Activated naive CD4-positive, alpha-beta T cell treated with anti-CD3 and anti-CD28 coated beads, Interleukin-2, amount 10 ng/mL, durations not matched to agents 7 days and 5 days (primary cell): ENCODE data around the gene MYO1D.

Source experiments
- CTCF ChIA-PET: fragments of 350-600 bp; sonication (Branson Sonifier 250); formaldehyde crosslinking; loops from one replicate; lab custom pipeline; 2021; ENCODE audit warnings: antibody characterized with exemption; lab: Charles Lee
- DNase-seq: peaks from one replicate; pipeline ENCODE4 v3.0.0-alpha.2; 2020
- H3K27ac Mint-ChIP-seq: one replicate; pipeline ENCODE4 v1.8.0; 2021; ENCODE audit warnings: mild to moderate bottlenecking, moderate library complexity, mixed read lengths
- H3K27me3 Mint-ChIP-seq: one replicate; pipeline ENCODE4 v1.8.0; 2021; ENCODE audit warnings: mild to moderate bottlenecking, mixed read lengths
- H3K36me3 Mint-ChIP-seq: one replicate; pipeline ENCODE4 v1.8.0; 2021; ENCODE audit warnings: mixed read lengths
- H3K4me1 Mint-ChIP-seq: one replicate; pipeline ENCODE4 v1.8.0; 2021; ENCODE audit warnings: mixed read lengths
- H3K4me3 Mint-ChIP-seq: one replicate; pipeline ENCODE4 v1.8.0; 2021; ENCODE audit warnings: mild to moderate bottlenecking, moderate library complexity, mixed read lengths
- H3K9me3 Mint-ChIP-seq: one replicate; pipeline ENCODE4 v1.8.0; 2021; ENCODE audit warnings: mixed read lengths

Gene MYO1D

GRCh38 chr17:32591405-32591804 is 285.5 kb downstream of the MYO1D start:
- H3K27me3 Mint-ChIP-seq: peaks cover 31% of the 10 kb centered on the region
- CTCF ChIA-PET: interaction anchor here (1.2 kb wide), 1 partner anchor 130 kb away, joined by 3 read pairs; no protein-coding TSS in a partner anchor
- H3K4me1 Mint-ChIP-seq: peaks cover 2% of the 10 kb centered on the region
- DNase-seq: no peak
- H3K4me3 Mint-ChIP-seq: no peak overlapping the region
- H3K36me3 Mint-ChIP-seq: no peaks in the 10 kb centered on the region
- H3K27ac Mint-ChIP-seq: no peak overlapping the region
- no peaks in the 10 kb centered on the region for H3K9me3 Mint-ChIP-seq

DNA sequence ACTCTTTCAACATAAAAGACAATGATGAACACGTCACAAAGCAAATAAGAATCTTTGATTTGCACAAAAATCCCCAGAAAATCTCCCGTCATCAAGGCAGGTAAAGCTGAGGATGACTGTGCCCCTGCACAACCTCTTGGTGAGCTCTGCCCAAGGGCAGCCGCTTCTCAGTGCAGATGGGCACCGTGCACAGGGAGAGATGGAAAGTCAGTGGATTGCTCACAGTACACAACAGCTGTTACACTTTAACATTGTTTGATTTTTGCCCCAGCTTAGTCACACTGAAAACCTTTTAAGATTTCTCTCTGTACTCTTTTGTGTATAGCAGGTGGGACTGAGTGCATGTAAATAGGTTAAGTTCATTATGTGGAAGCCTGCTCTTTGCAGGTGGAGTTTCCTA is 285.9 kb downstream of the MYO1D start:
- peaks cover 31% of the 10 kb centered on the region for H3K27me3 Mint-ChIP-seq
- H3K9me3 Mint-ChIP-seq: no peaks in the 10 kb centered on the region
- CTCF ChIA-PET: interaction anchor here (1.2 kb wide), 1 partner anchor 129 kb away, joined by 3 read pairs; no protein-coding TSS in a partner anchor
- no peak for DNase-seq
- H3K4me3 Mint-ChIP-seq: no peak overlapping the region
- H3K36me3 Mint-ChIP-seq: no peaks in the 10 kb centered on the region
- H3K4me1 Mint-ChIP-seq: no peaks in the 10 kb centered on the region
- H3K27ac Mint-ChIP-seq: no peak overlapping the region

DNA sequence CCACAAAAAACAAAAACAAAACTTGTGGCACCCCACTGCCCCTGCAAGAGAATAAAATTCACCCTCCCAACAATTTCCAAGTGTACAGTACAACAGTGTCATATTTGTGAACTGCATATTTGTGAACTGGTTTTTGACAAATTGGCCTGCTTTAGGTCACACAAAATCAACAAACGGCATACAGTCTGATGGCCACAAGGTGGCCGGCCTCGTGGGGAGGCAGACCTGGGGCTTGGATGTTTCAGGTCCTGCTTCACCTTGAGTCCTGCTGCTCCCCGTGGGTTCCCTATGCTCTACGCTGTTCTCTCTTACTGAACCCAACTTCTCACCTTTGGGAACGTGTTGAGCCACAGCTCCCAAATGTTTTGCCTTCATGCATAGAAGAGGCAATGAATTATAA is 287.9 kb downstream of the MYO1D start:
- H3K4me1 Mint-ChIP-seq: no peaks in the 10 kb centered on the region
- no peaks in the 10 kb centered on the region for H3K36me3 Mint-ChIP-seq
- CTCF ChIA-PET: no interaction called here
- DNase-seq: no peak
- H3K27me3 Mint-ChIP-seq: peaks cover 31% of the 10 kb centered on the region
- H3K4me3 Mint-ChIP-seq: no peak overlapping the region
- H3K9me3 Mint-ChIP-seq: peaks cover 2% of the 10 kb centered on the region
- H3K27ac Mint-ChIP-seq: no peak overlapping the region

GRCh38 chr17:32588135-32588534 is 288.8 kb downstream of the MYO1D start:
- no peak overlapping the region for H3K4me3 Mint-ChIP-seq
- CTCF ChIA-PET: no interaction called here

DNA sequence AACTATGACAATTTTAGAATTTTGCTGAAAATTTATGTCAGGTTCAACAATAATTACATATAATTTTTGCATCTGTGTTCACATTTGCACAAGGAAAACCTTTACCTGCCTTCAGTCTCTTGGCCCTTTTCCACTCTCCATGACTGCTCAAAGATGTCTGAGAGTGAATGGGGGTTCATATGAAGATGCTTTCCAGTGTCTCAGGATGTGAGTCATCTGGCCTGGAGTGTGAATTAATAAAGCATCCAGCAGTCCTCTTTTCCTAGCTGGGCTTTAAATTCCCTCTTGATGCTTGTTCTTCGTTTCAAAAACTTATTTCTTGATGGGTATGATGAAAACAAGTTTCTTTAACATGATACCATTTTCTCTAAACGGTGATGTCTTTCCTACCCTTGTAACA is 290.3 kb downstream of the MYO1D start:
- H3K4me1 Mint-ChIP-seq: no peaks in the 10 kb centered on the region
- CTCF ChIA-PET: no interaction called here
- H3K27me3 Mint-ChIP-seq: peaks cover 25% of the 10 kb centered on the region
- H3K4me3 Mint-ChIP-seq: no peak overlapping the region
- H3K9me3 Mint-ChIP-seq: peaks cover 16% of the 10 kb centered on the region
- peaks cover 1% of the 10 kb centered on the region for H3K36me3 Mint-ChIP-seq
- no peak for DNase-seq
- H3K27ac Mint-ChIP-seq: no peak overlapping the region

More at GRCh38 chr17:32588135-32588534, 288.8 kb downstream of the MYO1D start:
- no peak for DNase-seq
- H3K9me3 Mint-ChIP-seq: peaks cover 7% of the 10 kb centered on the region
- no peaks in the 10 kb centered on the region for H3K4me1 Mint-ChIP-seq
- H3K27me3 Mint-ChIP-seq: peaks cover 29% of the 10 kb centered on the region
- no peaks in the 10 kb centered on the region for H3K36me3 Mint-ChIP-seq
- no peak overlapping the region for H3K27ac Mint-ChIP-seq

GRCh38 chr17:32584792-32585191 is 292.1 kb downstream of the MYO1D start:
- Mint-ChIP-seq H3K27ac (no peak overlapping the region), H3K36me3 (peaks cover 3% of the 10 kb centered on the region), H3K27me3 (peaks cover 21% of the 10 kb centered on the region), H3K9me3 (peaks cover 24% of the 10 kb centered on the region), H3K4me1 (no peaks in the 10 kb centered on the region), H3K4me3 (no peak overlapping the region)
- CTCF ChIA-PET: interaction anchor here (0.9 kb wide), 1 partner anchor 9 kb away, joined by 3 read pairs; no protein-coding TSS in a partner anchor
- DNase-seq: no peak

DNA sequence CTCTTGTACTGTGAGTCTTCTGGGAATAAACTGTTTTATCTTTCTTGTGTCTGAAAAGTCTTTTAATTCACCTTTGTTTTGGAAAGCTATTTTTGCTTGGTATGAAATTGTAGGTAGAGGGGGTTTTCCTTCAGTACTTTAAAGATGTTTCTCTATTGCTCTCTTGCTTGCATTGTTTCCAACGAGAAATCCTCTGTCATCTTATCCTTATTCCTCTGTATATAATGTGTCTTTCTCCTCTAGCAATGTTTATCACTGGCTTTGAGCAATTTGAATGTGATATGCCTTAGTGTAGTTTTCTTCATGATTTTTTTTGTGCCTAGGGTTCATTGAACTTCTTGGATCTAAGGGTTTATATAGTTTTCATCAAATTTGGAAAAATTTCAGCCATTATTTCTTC is 293.9 kb downstream of the MYO1D start:
- no peak for DNase-seq
- Mint-ChIP-seq H3K27ac (no peak overlapping the region), H3K36me3 (peaks cover 3% of the 10 kb centered on the region), H3K4me1 (no peaks in the 10 kb centered on the region), H3K27me3 (peaks cover 15% of the 10 kb centered on the region), H3K4me3 (no peak overlapping the region), H3K9me3 (peaks cover 24% of the 10 kb centered on the region)
- CTCF ChIA-PET: no interaction called here

- Mint-ChIP-seq H3K9me3 (peaks cover 3% of the 10 kb centered on the region), H3K27ac (peak overlapping the region; percentile 13), H3K36me3 (peaks cover 1% of the 10 kb centered on the region), H3K4me1 (peaks cover 12% of the 10 kb centered on the region), H3K27me3 (peaks cover 25% of the 10 kb centered on the region), H3K4me3 (no peak overlapping the region)
- CTCF ChIA-PET: no interaction called here
- no peak for DNase-seq
These were observed 301.1 kb downstream of the MYO1D start for GRCh38 chr17:32575852-32576251.

DNA sequence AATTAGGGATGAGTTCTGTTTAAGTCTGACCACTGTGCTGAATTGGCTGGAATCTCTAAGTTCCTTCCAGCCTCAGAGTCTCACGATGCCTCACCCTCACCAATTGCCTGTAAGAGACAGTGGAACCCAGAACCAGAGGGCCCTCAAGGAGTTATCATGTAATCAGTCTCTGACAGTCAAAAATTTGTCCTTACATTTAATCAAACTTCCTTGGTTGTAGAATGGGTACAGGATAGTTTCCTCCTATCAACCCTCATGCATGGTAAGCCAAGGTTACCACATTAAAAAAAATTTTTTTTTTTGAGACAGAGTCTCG is 306.9 kb downstream of the MYO1D start:
- Mint-ChIP-seq H3K27ac (no peak overlapping the region), H3K4me3 (no peak overlapping the region), H3K9me3 (no peaks in the 10 kb centered on the region), H3K36me3 (no peaks in the 10 kb centered on the region), H3K4me1 (peaks cover 15% of the 10 kb centered on the region), H3K27me3 (peaks cover 25% of the 10 kb centered on the region)
- DNase-seq: no peak
- CTCF ChIA-PET: interaction anchor here (1.1 kb wide), 1 partner anchor 92 kb away, joined by 3 read pairs; no protein-coding TSS in a partner anchor

DNA sequence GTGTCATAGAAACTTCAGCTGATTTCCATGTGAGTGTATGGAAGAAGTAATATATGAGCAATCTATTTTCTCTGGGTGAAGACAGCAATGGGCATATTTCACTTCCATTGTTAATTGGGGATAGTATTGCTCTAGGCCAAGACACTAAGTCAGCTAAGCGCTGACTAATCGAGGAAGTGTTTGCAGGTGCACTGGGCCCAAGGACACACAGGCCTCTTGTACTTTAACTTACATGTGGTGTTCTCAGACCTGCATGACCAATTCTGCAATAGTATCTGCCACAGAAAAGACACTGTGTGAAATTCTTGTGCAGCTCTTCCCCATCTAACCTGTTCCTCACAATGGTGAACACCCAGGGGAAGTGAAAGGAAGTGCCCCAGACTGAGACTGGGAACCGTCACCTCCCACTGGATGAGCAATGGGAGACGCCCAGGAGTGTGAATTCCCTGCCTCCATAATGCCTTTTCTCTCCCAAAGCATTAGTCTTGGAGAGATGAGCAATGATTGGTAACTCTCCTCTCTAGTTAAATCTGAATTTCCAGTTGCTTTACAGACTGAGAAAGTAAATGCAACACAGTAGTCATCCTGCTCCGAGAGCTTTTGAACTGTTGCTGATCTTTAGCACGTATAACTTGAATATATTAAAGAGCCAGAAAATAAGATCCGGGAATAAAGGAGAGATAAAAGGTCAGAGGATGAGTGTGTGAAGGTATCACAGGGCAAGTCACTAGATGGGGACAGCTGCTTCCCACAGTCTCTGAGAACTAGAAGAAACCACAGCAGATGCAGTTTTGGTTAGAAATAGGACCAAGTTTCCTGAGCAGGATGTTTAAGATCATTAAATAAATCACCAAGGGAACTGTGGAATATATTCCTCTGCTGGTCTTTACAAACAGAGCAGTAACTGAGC is 307.5 kb downstream of the MYO1D start:
- CTCF ChIA-PET: interaction anchor here (1.1 kb wide), 1 partner anchor 93 kb away, joined by 3 read pairs; no protein-coding TSS in a partner anchor
- Mint-ChIP-seq H3K36me3 (no peaks in the 10 kb centered on the region), H3K4me3 (no peak overlapping the region), H3K27ac (no peak overlapping the region), H3K9me3 (no peaks in the 10 kb centered on the region), H3K27me3 (peaks cover 25% of the 10 kb centered on the region), H3K4me1 (peaks cover 14% of the 10 kb centered on the region)
- DNase-seq: no peak

DNA sequence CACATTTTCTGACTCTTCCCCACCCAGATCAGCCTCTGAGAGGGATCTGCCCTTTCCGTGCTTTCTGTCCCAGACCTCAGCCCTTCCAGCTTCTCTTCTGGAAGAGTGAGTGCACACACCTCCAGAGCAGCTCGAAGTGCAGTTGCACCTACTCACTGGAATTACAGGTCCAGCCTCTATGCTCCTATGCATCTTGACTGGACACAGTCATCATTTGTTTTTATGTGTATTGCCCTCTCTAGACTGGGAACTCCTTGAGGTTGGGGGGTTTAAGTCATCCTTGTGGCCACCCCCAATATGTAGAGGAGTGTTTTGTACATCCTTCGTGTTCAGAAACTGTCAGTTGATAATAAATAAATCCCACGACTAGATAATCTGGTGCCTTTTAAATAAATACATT is 308.2 kb downstream of the MYO1D start:
- DNase-seq: no peak
- Mint-ChIP-seq H3K27me3 (peaks cover 25% of the 10 kb centered on the region), H3K27ac (no peak overlapping the region)

GRCh38 chr17:32567511-32567910 is 309.4 kb downstream of the MYO1D start:
- no peaks in the 10 kb centered on the region for H3K9me3 Mint-ChIP-seq
- H3K36me3 Mint-ChIP-seq: no peaks in the 10 kb centered on the region
- DNase-seq: no peak
- H3K27me3 Mint-ChIP-seq: peaks cover 21% of the 10 kb centered on the region
- H3K27ac Mint-ChIP-seq: no peak overlapping the region
- CTCF ChIA-PET: interaction anchor here (0.7 kb wide), 1 partner anchor 108 kb away, joined by 3 read pairs; no protein-coding TSS in a partner anchor
- peaks cover 19% of the 10 kb centered on the region for H3K4me1 Mint-ChIP-seq
- no peak overlapping the region for H3K4me3 Mint-ChIP-seq

More for the DNA sequence above, 308.2 kb downstream of the MYO1D start:
- CTCF ChIA-PET: interaction anchor here (0.5 kb wide), 1 partner anchor 12 kb away, joined by 4 read pairs; no protein-coding TSS in a partner anchor
- Mint-ChIP-seq H3K9me3 (no peaks in the 10 kb centered on the region), H3K4me3 (no peak overlapping the region), H3K4me1 (peaks cover 19% of the 10 kb centered on the region), H3K36me3 (no peaks in the 10 kb centered on the region)

- H3K4me3 Mint-ChIP-seq: no peak overlapping the region
- H3K27ac Mint-ChIP-seq: no peak overlapping the region
- no peak for DNase-seq
- H3K36me3 Mint-ChIP-seq: no peaks in the 10 kb centered on the region
- CTCF ChIA-PET: interaction anchor here (1.5 kb wide), 1 partner anchor 105 kb away, joined by 6 read pairs; no protein-coding TSS in a partner anchor
- no peaks in the 10 kb centered on the region for H3K9me3 Mint-ChIP-seq
- peaks cover 20% of the 10 kb centered on the region for H3K27me3 Mint-ChIP-seq
- peaks cover 19% of the 10 kb centered on the region for H3K4me1 Mint-ChIP-seq
These were observed 309.8 kb downstream of the MYO1D start for GRCh38 chr17:32567086-32567485.

- peaks cover 21% of the 10 kb centered on the region for H3K27me3 Mint-ChIP-seq
- no peak overlapping the region for H3K4me3 Mint-ChIP-seq
- H3K36me3 Mint-ChIP-seq: no peaks in the 10 kb centered on the region
- no peaks in the 10 kb centered on the region for H3K9me3 Mint-ChIP-seq
- peaks cover 19% of the 10 kb centered on the region for H3K4me1 Mint-ChIP-seq
- CTCF ChIA-PET: interaction anchor here (1.5 kb wide), 1 partner anchor 104 kb away, joined by 6 read pairs; no protein-coding TSS in a partner anchor
- H3K27ac Mint-ChIP-seq: no peak overlapping the region
- DNase-seq: no peak
These were observed 310.6 kb downstream of the MYO1D start for GRCh38 chr17:32566303-32566702.
